C1 segment of cervical spinal cord (tissue), 14 donors: Measurements from ENCODE around the gene GYPC.
"Not testable (repeated sequence)": the region's sequence is repeated elsewhere in the genome, so short reads cannot be mapped to it uniquely, and the experiment has no call there.

Source experiments
- DNase-seq, 14 donors: peaks; one replicate each; lab custom pipeline; 2025; lab: John Stamatoyannopoulos, UW

GYPC gene, protein sequence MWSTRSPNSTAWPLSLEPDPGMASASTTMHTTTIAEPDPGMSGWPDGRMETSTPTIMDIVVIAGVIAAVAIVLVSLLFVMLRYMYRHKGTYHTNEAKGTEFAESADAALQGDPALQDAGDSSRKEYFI

GRCh38 chr2:126655500-126656430, at the start of gene GYPC:
Gene GYPC, plus strand, starts transcription at chr2:126656158. Its CDS starts 106 bp downstream, at chr2:126656264.
- DNase-seq, result peak in 8 of 14 donors; percentile 25 to 51 (median 34)

GRCh38 chr2:126614524-126615227, 41.3 kb upstream of the GYPC start:
- DNase-seq, result no peak

- no peak for DNase-seq
Observed at GRCh38 chr2:126616606-126617069, 39.3 kb upstream of the GYPC start.

DNA sequence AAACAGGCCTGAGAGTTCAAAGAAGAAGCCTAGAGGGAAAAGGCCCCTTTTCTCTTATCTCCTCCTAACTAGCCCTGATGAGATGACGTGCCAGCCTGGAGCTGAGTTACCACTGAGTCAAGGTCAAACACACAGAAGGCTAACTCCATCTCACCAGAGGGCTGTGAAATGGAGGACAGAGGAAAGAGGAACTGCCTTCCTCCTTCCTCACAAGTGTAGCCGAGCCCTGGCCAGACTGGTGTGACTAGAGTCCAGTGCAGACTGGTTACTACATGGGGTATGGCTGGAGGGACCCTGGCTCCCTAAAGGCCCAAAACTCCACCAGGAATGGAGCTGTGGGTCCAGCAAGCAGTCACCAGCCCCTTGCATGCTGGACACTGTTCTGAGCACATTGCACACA, 35.7 kb upstream of the GYPC start:
- DNase-seq, result no peak

DNA sequence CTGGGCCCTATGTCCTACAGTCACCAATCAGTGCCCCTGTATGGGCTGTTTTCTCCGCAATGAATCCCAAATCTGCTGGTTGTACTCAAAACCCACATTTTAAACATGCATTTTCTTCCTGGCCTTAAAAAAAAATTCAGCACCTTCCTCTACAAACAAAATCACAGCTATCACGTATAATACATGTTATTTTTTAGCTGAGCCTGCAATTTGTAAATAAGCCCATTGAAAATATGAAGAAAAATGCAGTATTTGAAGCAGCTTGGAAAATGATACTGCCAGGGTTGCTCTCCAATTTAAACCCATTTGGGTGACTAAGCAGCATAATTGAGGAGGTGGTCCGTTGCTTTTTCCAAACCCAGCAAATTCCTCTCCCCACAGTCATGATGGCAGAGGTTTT, 33.0 kb upstream of the GYPC start:
- DNase-seq, result no peak

DNA sequence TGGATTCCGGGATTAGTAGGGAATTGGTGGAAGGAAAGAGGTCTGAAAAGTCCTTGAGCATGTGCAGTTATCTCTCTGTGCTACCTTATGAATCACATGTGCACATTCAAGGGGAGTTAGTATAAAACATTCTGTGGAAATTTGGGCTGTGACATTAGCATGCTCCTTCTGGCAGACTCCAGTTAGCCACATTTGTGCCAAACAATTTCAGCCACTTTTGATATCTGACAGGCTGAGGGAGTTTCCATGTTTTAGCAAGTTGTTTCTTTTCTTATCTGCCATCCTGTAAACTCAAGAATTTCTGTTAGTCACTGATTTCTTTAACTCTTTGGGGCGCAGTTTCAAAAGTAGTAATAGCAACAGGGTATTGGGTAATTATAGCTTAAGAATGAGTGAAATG, 28.3 kb upstream of the GYPC start:
- DNase-seq, result no peak

DNA sequence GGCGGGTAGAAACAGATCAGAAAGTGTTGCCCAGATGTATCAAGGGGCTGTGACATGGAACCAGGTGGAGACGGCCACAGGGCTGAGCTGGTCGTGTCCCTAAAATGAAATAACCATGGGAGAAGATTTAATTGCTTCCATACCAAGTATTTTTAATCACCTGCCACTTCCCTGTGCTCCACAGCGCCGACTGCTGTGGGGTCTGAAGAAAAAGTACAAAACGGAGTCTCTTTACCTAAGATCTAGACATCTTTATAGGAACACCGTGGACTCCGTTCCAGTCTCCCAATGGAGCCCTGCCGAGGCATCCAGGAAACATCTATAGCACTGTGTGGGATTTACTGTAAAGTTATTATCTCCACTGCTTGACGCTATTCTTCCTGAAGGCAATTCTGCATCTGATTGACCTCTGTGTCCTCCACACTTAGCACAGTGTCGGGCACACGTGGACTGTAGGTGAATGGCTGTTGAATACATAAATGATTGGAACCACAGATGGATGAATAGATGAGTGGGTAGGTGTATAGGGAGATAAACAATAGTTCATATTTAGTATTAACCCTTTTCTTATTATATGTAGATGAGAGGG, 21.6 kb upstream of the GYPC start:
- DNase-seq, result no peak

DNA sequence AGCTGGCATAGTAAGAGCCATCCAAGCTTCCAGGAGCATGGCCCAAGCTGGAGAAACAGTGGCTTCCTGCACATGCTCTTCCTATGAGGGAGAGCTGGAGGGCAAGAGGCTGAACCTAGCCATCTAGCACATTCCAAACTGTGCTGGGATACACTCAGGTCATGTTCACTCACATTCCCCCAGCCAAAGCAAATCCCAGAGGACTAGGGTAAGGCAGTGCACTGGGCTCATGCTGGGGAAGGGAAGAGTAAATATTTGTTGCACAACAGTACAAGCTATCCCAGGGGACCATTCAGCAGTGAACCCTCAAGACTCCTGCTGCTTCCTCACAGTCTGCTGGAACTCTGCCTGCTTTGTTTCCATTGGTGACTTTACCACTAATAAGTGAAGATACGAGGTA, 20.7 kb upstream of the GYPC start:
- DNase-seq, result no peak

DNA sequence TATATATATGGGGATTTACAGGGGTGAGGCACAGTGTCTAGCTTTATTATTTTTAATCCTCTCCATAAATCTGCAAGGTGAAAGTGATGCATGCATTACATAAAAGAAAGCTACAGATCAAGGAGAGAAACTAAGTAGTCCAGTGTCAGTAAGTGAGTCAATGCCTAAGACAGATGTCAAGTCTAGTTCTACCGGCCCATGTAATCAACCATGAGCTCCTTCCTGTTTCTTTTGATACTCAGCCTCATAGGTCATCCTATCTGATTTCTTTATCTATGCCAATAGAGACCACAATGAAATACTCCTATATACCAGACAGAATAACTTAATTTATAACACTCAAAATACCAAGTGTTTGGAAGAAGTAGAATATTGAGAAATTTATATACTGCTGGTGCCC, 20.2 kb upstream of the GYPC start:
- DNase-seq, result no peak

GRCh38 chr2:126637386-126637785, 18.6 kb upstream of the GYPC start:
- no peak for DNase-seq

- DNase-seq, result no peak
Observed at GRCh38 chr2:126638746-126639145, 17.2 kb upstream of the GYPC start.

GRCh38 chr2:126639276-126639675, 16.7 kb upstream of the GYPC start:
- no peak for DNase-seq

- not testable (repeated sequence) for DNase-seq
Observed at GRCh38 chr2:126641294-126641693, 14.7 kb upstream of the GYPC start.

DNA sequence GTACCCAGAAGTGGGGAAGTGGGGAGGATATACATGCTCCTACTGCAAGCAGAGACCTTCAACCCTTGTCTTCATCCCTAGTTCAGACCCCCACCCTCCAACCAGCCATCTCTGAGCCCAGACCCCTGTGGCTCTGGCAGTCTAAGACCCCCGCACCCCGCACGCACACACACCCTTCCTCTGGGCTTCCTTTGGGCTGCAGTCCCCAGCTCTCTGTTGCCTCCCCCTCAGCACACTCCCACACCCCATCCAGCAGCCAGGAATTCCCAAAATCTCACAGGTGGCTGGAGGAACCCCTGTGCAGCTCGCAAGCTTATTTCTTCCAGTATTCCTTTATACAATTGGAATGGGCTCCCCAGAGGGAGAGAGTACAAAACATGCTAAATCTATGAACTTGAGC, 13.9 kb upstream of the GYPC start:
- DNase-seq, result no peak

DNA sequence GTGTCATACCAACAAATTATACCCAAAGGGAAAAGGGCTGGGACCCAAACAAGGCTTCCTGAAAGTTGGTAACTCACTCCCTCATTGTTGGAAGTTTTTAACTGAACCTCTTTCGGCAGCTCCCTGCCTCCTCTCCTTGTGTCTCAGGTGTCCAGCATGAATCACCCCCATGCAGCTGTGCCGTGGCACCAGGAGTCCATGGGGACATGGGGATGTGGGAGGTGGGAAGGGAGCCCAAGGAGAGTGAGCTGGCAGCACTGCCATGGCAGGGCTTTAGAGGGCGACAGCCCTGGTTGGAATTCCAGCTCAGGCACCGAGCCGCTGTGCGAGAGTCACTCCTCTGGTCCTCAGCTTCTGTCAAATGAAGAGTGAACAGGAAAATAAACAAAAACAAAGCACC, 12.5 kb upstream of the GYPC start:
- no peak for DNase-seq

DNA sequence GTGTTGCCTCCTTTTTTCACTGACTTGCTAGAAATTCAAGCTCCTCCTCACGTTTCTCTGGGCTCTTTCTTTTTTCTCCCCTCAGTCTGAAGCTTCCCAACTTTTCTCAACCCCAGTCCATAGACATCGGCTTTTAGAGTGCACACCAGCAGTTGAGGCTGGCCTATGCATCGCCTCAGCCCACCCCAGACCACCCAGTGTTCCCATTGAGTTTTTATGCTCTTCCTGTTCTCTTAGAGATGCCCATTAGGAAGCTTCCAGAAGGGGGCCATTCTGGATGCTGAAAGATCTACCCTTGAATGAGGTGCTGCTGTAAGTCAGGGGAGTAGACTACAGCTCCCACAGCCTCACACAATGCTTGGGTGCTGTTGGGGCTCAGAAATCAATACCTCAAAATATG, 12.0 kb upstream of the GYPC start:
- DNase-seq, result no peak

DNA sequence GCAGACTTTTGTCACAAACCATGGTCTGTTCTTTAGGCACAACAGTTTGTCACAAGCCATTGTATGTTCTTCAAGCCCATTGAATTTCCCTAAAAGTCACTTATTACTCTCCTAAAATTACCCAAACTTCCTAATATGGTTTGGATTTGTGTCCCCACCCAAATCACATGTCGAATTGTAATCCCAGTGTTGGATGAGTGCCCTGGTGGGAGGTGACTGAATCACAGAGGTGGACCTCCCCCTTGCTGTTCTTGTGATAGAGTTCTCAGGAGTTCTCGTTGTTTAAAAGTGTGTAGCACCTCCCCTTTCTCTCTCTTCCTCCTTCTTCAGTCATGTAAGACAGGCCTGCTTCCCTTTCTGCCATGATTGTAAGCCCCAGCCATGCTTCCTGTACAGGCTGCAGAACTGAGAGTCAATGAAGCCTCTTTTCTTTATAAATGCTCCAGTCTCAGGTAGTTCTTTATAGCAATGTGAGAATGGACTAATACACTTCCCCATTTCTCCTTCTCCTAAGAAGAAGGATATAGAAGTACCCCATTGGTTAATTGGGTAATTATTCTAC, 11.2 kb upstream of the GYPC start:
- no peak for DNase-seq

- DNase-seq, result no peak
Observed at GRCh38 chr2:126645211-126645618, 10.7 kb upstream of the GYPC start.

DNA sequence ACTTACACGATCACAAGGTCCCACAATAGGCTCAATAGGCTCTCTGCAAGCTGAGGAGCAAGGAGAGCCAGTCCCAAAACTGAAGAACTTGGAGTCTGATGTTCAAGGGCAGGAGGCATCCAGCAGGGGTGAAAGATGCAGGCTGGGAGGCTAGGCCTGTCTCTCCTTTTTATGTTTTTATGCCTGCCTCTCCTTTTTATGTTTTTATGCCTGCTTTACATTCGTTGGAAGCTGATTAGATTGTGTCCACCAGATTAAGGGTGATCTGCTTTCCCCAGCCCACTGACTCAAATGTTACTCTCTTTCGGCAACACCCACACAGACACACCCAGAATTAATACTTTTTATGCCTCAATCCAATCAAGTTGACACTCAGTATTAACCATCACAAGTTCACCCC, 9.9 kb upstream of the GYPC start:
- DNase-seq, result no peak

DNA sequence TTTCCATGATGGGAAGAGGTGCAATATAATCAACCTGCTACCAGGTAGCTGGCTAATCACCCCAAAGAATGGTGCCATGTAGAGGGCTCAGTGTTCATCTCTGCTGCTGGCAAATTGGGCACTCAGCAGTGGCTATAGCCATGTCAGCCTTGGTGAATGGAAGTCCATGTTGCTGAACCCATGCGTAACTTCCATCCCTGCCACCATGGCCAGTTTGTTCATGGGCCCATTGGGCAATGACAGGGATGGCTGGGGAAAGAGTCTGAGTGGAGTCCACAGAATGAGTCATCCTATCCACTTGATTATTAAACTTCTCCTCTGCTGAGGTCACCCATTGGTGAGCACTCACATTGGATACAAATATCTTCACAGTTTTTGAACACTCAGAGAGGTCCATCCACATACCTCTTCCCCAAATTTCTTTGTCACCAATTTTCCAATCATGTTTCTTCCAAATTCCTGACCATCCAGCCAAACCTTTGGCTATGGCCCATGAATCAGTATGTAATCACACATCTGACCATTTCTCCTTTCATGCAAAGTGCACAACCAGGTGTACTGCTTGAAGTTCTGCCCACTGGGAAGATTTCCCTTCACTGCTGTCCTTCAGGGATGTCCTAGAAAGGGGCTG, 8.1 kb upstream of the GYPC start:
- not testable (repeated sequence) for DNase-seq

- DNase-seq, result not testable (repeated sequence)
Observed at GRCh38 chr2:126648345-126648786, 7.6 kb upstream of the GYPC start.
